Prostate gland (tissue), 2 donors: ENCODE results near the gene NHLRC2.

Experiments
- CTCF ChIP-seq, 4 experiments: fragments of 200-600 bp in 2 of 4; fragments of 450-650 bp in 2 of 4; sonication (generic) in 2 of 4; IDR thresholded peaks; 1 replicate in 3 of 4; 2 replicates in 1 of 4; pipeline ENCODE4 v1.5.1; 2016 to 2019; ENCODE audit warnings: antibody characterized with exemption in 4 of 4, mild to moderate bottlenecking in 2 of 4, moderate library complexity in 2 of 4
- POLR2AphosphoS5 ChIP-seq: sonication (generic); formaldehyde crosslinking; IDR thresholded peaks from one replicate; pipeline ENCODE4 v1.6.1; 2017; ENCODE audit warnings: antibody characterized with exemption

- TF ChIP-seq POLR2AphosphoS5 = no peak
- TF ChIP-seq CTCF (IDR thresholded peaks at IDR 0.05) = no peak
Observed at GRCh38 chr10:113823389-113823788, 31.1 kb upstream of the NHLRC2 start.
